OCI-LY3 (cell line): ENCODE measurements around the gene APBA1.

Source experiments
- H2AFZ ChIP-seq: fragments of 200-600, 300-600 bp; shearing (Covaris generic); 2 replicates; pipeline ENCODE4 v1.6.0; 2014; ENCODE audit warnings: antibody characterized with exemption, low read depth, low read length
- H3K27ac ChIP-seq: fragments of 200-600, 300-600 bp; sonication (generic); 2 replicates; pipeline ENCODE4 v1.5.1; 2014; ENCODE audit warnings: mild to moderate bottlenecking, low read length, moderate library complexity, mixed read lengths
- H3K27me3 ChIP-seq: fragments of 200-600, 300-600 bp; sonication (generic); 2 replicates; pipeline ENCODE4 v1.6.1; 2014; ENCODE audit warnings: low read depth, low read length, mixed read lengths
- H3K36me3 ChIP-seq: fragments of 200-600, 300-600 bp; sonication (generic); replicated peaks from 2 replicates; pipeline ENCODE3; 2014; ENCODE audit warnings: low read depth, low read length, mixed read lengths
- H3K4me1 ChIP-seq: fragments of 300-600, 200-600 bp; sonication (generic); 2 replicates; pipeline ENCODE4 v1.6.1; 2014; ENCODE audit warnings: low read length, mixed read lengths
- H3K4me2 ChIP-seq: fragments of 200-600, 300-600 bp; sonication (generic); 2 replicates; pipeline ENCODE4 v1.6.1; 2014; ENCODE audit warnings: low read length, mixed read lengths
- H3K4me3 ChIP-seq: fragments of 300-600, 200-600 bp; sonication (generic); 2 replicates; pipeline ENCODE4 v1.5.1; 2014; ENCODE audit warnings: antibody characterized with exemption, mild to moderate bottlenecking, low read length, moderate library complexity
- H3K79me2 ChIP-seq: fragments of 300-600, 200-600 bp; shearing (Covaris generic); 2 replicates; pipeline ENCODE4 v1.6.1; 2014; ENCODE audit warnings: mild to moderate bottlenecking, low read length, mixed read lengths
- H3K9ac ChIP-seq: fragments of 300-600, 200-600 bp; shearing (Covaris generic); 2 replicates; pipeline ENCODE4 v1.6.0; 2014; ENCODE audit warnings: mild to moderate bottlenecking, low read length, moderate library complexity
- H3K9me3 ChIP-seq: fragments of 200-600, 300-600 bp; shearing (Covaris generic); 2 replicates; pipeline ENCODE4 v1.6.1; 2014; ENCODE audit warnings: low read length, mixed read lengths; ENCODE audit not compliant: insufficient read depth
- H4K20me1 ChIP-seq: fragments of 200-600, 300-600 bp; sonication (generic); 2 replicates; pipeline ENCODE4 v1.6.1; 2016; ENCODE audit warnings: low read length, mixed read lengths; ENCODE audit not compliant: insufficient read depth
- EZH2phosphoT487 ChIP-seq: fragments of 200-600 bp; shearing (Covaris generic); IDR thresholded peaks from 2 replicates; pipeline ENCODE4 v1.6.1; 2018; ENCODE audit warnings: antibody characterized with exemption, mixed run types, low read depth
- TF ChIP-seq, protein P1 (sequence below): fragments of 200-600, 300-600 bp; sonication (generic); IDR thresholded peaks from 2 replicates; pipeline ENCODE4 v1.5.1; 2014; ENCODE audit warnings: antibody characterized with exemption, low read length, low read depth

Gene APBA1

DNA sequence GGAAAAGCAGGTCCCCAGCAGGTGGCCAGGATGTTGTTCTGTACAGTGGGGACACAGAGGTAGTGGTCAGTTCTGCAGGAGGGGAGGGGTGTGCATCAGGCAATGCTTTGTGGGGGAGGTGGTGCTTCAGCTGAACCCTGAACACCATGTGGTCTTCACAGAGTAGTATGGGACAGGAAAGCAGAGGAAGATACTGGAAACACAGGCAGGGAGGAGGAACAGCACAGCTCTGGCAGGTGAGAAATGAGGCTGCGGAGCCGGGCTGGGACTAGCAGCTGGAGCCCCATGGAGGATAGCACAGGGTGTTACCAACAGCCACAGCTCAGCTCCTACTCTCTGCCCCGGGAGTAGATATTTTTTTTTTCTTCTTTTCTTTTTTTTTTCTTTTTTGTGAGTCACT is 185.7 kb downstream of the APBA1 start:
- H4K20me1 ChIP-seq = no peaks in the 10 kb centered on the region

GRCh38 chr9:69485466-69485865 is 186.7 kb downstream of the APBA1 start:
- Histone ChIP-seq H3K79me2 (no peaks in the 10 kb centered on the region), H3K4me3 (no peak overlapping the region), H4K20me1 (no peaks in the 10 kb centered on the region), H3K4me2 (no peak overlapping the region), H3K36me3 (no peaks in the 10 kb centered on the region), H3K9me3 (no peaks in the 10 kb centered on the region), H3K4me1 (no peaks in the 10 kb centered on the region), H3K27me3 (no peaks in the 10 kb centered on the region), H3K9ac (no peak overlapping the region), H2AFZ (no peak overlapping the region), H3K27ac (no peak overlapping the region)
- no peak for TF ChIP-seq EZH2phosphoT487
- TF ChIP-seq, protein P1, sequence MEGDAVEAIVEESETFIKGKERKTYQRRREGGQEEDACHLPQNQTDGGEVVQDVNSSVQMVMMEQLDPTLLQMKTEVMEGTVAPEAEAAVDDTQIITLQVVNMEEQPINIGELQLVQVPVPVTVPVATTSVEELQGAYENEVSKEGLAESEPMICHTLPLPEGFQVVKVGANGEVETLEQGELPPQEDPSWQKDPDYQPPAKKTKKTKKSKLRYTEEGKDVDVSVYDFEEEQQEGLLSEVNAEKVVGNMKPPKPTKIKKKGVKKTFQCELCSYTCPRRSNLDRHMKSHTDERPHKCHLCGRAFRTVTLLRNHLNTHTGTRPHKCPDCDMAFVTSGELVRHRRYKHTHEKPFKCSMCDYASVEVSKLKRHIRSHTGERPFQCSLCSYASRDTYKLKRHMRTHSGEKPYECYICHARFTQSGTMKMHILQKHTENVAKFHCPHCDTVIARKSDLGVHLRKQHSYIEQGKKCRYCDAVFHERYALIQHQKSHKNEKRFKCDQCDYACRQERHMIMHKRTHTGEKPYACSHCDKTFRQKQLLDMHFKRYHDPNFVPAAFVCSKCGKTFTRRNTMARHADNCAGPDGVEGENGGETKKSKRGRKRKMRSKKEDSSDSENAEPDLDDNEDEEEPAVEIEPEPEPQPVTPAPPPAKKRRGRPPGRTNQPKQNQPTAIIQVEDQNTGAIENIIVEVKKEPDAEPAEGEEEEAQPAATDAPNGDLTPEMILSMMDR = no peak

More for the DNA sequence above, 185.7 kb downstream of the APBA1 start:
- Histone ChIP-seq H3K27ac (no peak overlapping the region), H3K79me2 (no peaks in the 10 kb centered on the region), H3K27me3 (no peaks in the 10 kb centered on the region), H3K36me3 (no peaks in the 10 kb centered on the region), H3K4me2 (no peak overlapping the region), H3K9ac (no peak overlapping the region), H3K4me1 (no peaks in the 10 kb centered on the region), H2AFZ (no peak overlapping the region), H3K4me3 (no peak overlapping the region), H3K9me3 (no peaks in the 10 kb centered on the region)
- TF ChIP-seq, protein P1 = no peak
- no peak for TF ChIP-seq EZH2phosphoT487

- no peaks in the 10 kb centered on the region for H3K79me2 ChIP-seq
- no peak overlapping the region for H3K4me3 ChIP-seq
- H2AFZ ChIP-seq = no peak overlapping the region
- H3K27me3 ChIP-seq = no peaks in the 10 kb centered on the region
- H3K4me2 ChIP-seq = no peak overlapping the region
- no peaks in the 10 kb centered on the region for H3K9me3 ChIP-seq
- no peaks in the 10 kb centered on the region for H3K36me3 ChIP-seq
- H3K4me1 ChIP-seq = no peaks in the 10 kb centered on the region
- H3K27ac ChIP-seq = no peak overlapping the region
- no peak overlapping the region for H3K9ac ChIP-seq
- H4K20me1 ChIP-seq = no peaks in the 10 kb centered on the region
- TF ChIP-seq, protein P1 = no peak
- no peak for TF ChIP-seq EZH2phosphoT487
Measured at GRCh38 chr9:69483886-69484422, 188.2 kb downstream of the APBA1 start.

DNA sequence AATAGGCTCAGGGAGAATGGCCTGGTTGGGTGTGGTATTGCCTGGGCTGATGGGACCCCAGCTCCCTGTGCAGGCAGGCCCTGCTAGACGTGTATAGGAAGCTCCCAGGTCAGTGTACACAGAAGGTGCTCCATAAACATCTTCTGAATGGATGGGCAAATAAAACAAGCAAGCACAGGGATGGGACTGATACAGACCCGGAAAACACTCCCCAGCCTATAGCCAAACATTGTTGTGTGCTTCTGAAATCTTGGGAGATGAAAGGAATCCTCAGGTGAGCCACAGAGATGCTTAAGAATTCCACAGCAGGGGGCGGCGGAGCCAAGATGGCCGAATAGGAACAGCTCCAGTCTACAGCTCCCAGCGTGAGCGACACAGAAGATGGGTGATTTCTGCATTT is 195.4 kb downstream of the APBA1 start:
- Histone ChIP-seq H2AFZ (no peak overlapping the region), H3K9ac (no peak overlapping the region), H3K4me1 (no peaks in the 10 kb centered on the region), H3K36me3 (no peaks in the 10 kb centered on the region), H4K20me1 (no peaks in the 10 kb centered on the region), H3K9me3 (no peaks in the 10 kb centered on the region), H3K4me2 (no peak overlapping the region), H3K27me3 (peaks cover 27% of the 10 kb centered on the region), H3K27ac (no peak overlapping the region), H3K4me3 (no peak overlapping the region), H3K79me2 (no peaks in the 10 kb centered on the region)
- TF ChIP-seq EZH2phosphoT487 = no peak
- TF ChIP-seq, protein P1 = no peak
